Measurements from ENCODE around the gene SLC39A9.

Gene SLC39A9

DNA sequence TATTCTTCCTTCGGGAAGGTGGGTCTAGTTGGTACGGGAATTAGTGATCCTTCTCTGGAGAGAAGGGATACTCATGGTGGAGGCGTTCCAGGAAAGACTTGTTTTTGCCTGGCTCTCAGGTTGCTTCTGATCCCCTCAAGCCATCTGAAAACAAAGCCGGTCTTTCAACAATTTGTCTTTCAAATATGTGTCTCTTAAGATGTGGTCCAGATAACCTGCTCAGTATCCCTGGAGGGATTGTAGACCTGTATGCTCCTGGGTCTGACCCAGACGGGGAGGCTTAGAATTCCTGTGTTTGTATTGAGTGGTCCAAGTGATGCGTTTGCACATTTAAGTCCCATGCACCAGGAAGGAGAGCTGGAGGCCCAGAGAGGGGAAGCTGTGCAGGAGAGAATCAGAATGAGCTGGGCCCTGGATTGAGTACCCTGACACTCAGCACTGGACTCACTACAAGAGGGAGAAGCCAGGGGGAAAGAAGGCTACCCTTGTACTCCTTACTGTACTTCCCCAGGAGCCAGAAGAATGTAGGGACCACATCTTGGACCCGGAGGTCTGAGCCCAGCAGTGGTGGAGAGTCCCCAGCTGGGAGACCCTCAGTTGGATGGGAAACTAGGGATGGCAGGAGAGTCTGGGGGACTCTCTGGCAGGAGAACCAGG, 40.8 kb upstream of the SLC39A9 start:
- H3K4me1 ChIP-seq (ENCODE audit: control insufficient read depth, insufficient read depth, low read length), result peaks cover 10% of the 10 kb centered on the region
- no peaks in the 10 kb centered on the region for H3K36me3 ChIP-seq (ENCODE audit: insufficient read depth, low read length)
- H3K27me3 ChIP-seq (ENCODE audit: control insufficient read depth, insufficient read depth, low read length), result peaks cover 6% of the 10 kb centered on the region
- no peak overlapping the region for H3K4me2 ChIP-seq (ENCODE audit: low read length)
- no peaks in the 10 kb centered on the region for H3K9me3 ChIP-seq (replicated peaks; ENCODE audit: low read length)
- H3K9ac ChIP-seq (ENCODE audit: low read depth, low read length), result no peak overlapping the region
- H3K4me3 ChIP-seq (ENCODE audit: low read length), result no peak overlapping the region

DNA sequence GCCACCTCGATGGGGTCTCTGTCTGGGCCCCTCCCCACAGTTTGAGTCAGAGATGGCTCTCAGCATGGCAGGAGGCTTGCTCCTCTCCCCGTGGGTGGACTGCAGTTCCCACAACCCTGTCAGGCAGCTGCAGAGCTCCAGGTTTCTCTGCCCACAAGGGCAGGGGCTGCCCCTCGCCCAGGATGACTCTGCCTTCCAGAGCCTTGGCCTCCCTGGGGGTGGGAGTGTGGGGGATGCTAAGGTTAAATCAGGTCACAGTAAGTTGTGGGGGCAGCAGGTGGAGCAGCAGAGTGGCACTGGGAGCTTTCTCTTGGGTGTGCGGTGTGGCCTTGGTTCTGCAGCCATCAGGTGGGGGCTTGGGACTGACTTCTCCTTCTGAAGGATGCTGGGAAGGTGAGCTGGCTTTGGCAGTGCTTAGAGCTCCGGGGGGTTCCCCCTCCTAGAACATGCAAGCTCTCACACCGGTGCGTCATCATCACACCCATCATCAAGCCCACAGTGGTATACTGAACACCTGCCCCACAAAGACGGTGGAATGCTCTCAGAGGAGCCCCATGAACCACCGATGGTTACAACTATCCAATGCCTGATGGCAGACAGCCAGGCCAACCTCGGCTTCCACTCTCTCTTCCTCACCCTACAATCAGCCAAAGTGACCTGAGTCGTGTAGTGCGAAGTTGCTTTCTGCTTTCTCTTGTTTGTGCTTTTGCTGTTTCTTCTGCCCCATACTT, 40.1 kb upstream of the SLC39A9 start:
- peaks cover under 1% of the 10 kb centered on the region for H3K27me3 ChIP-seq (ENCODE audit: control insufficient read depth, insufficient read depth, low read length)
- no peaks in the 10 kb centered on the region for H3K36me3 ChIP-seq (ENCODE audit: insufficient read depth, low read length)
- H3K4me2 ChIP-seq (ENCODE audit: low read length), result no peak overlapping the region
- H3K9ac ChIP-seq (ENCODE audit: low read depth, low read length), result no peak overlapping the region
- no peak overlapping the region for H3K4me3 ChIP-seq (ENCODE audit: low read length)
- no peaks in the 10 kb centered on the region for H3K9me3 ChIP-seq (replicated peaks; ENCODE audit: low read length)
- peaks cover 10% of the 10 kb centered on the region for H3K4me1 ChIP-seq (ENCODE audit: control insufficient read depth, insufficient read depth, low read length)

DNA sequence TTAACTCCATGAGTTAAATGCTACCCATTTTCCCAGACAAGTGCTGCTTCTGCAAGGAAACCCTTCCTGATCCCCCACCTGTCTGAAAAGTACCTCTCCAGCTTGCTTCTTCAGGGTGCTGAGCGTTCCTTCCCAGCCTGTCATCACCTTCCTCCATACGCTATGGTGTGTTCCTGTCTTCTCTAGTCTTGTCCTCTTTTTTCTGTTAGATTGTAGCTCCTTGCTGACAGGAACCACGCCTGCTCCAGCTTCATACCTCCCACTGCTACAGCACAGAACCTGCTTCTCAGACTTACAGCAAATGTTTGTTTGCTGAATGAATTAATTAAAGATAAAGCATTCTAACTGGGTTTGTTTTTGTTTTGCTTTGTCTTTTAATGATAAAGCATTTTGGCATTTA, 39.5 kb upstream of the SLC39A9 start:
- H3K4me2 ChIP-seq (ENCODE audit: low read length), result no peak overlapping the region
- no peaks in the 10 kb centered on the region for H3K27me3 ChIP-seq (ENCODE audit: control insufficient read depth, insufficient read depth, low read length)
- no peak overlapping the region for H3K4me3 ChIP-seq (ENCODE audit: low read length)
- no peaks in the 10 kb centered on the region for H3K9me3 ChIP-seq (replicated peaks; ENCODE audit: low read length)
- H3K36me3 ChIP-seq (ENCODE audit: insufficient read depth, low read length), result no peaks in the 10 kb centered on the region
- H3K9ac ChIP-seq (ENCODE audit: low read depth, low read length), result no peak overlapping the region
- peaks cover 10% of the 10 kb centered on the region for H3K4me1 ChIP-seq (ENCODE audit: control insufficient read depth, insufficient read depth, low read length)

DNA sequence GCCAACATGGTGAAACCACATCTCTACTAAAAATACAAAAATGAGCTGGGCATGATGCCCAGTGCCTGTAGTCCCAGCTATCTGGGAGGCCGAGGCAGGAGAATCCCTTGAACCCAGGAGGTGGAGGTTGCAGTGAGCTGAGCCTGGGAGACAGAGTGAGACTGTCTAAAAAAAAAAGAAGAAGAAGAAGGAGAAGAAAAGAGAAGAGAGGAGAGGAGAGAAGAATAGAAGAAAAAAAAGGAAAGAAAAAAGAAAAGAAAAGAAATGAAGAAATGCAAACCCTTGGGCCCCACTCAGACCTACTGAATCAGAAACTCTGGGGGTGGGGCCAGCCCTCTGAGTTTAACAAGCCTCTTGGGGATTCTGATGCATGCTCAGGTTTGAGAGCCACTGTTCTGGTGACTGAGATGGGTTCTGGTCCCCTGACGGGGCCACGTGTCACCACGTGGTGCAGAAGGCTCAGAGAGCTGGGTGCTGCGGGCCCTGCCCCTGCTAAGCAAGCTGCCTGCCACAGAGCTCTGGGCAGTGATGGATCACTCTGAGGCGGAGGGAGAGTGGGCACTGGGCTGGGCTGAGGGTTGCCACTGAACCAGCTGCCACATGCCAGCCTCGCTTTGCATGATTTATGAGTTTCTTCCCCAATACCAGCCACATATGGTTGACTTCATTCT, 37.9 kb upstream of the SLC39A9 start:
- Histone ChIP-seq H3K4me1 (ENCODE audit: control insufficient read depth, insufficient read depth, low read length) (peaks cover 7% of the 10 kb centered on the region), H3K9me3 (replicated peaks; ENCODE audit: low read length) (no peaks in the 10 kb centered on the region), H3K36me3 (ENCODE audit: insufficient read depth, low read length) (no peaks in the 10 kb centered on the region), H3K9ac (ENCODE audit: low read depth, low read length) (no peak overlapping the region), H3K27me3 (ENCODE audit: control insufficient read depth, insufficient read depth, low read length) (no peaks in the 10 kb centered on the region), H3K4me2 (ENCODE audit: low read length) (no peak overlapping the region), H3K4me3 (ENCODE audit: low read length) (no peak overlapping the region)

DNA sequence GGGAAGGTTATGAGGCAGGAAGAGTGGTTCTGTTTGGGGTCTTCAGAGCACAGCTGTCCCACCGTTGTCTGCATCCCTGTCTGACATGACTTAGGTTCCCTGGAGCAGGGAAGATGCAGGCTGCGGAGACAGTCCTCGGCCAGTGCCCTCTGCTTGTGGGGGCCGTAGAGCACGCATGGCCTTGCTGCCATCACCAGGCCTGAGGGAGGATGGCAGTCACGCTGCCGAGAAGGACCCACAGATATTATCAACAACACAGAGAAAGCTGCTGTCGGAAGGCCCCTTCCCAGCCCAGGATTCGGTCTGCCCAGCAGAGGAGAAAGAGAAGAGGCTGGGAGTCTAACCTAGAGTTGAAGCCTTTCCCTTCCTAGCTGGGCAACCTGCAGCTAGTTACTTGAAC, 35.4 kb upstream of the SLC39A9 start:
- Histone ChIP-seq H3K4me3 (ENCODE audit: low read length) (no peak overlapping the region), H3K4me2 (ENCODE audit: low read length) (no peak overlapping the region), H3K4me1 (ENCODE audit: control insufficient read depth, insufficient read depth, low read length) (no peaks in the 10 kb centered on the region), H3K9me3 (replicated peaks; ENCODE audit: low read length) (no peaks in the 10 kb centered on the region), H3K27me3 (ENCODE audit: control insufficient read depth, insufficient read depth, low read length) (no peaks in the 10 kb centered on the region), H3K36me3 (ENCODE audit: insufficient read depth, low read length) (no peaks in the 10 kb centered on the region), H3K9ac (ENCODE audit: low read depth, low read length) (no peak overlapping the region)

DNA sequence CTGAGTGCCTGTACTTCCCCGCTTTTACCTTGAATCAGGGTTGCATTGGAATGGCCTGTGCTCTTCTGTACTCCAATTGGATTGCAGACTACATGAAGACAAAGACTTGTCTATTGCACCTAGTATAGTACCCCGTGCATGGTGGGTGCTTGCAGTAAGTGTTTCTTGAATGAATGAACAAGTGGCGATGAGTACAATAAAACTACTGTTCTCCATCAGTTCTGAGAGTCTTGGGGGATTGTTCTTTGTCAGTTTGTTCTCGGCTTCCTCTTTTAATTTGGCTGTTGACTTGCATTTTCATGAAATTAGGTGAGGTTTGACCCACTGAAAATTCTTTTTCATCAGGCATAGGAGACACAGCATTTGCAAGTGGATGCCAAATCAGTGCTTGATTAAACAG, 34.5 kb upstream of the SLC39A9 start:
- no peak overlapping the region for H3K4me2 ChIP-seq (ENCODE audit: low read length)
- no peaks in the 10 kb centered on the region for H3K36me3 ChIP-seq (ENCODE audit: insufficient read depth, low read length)
- H3K27me3 ChIP-seq (ENCODE audit: control insufficient read depth, insufficient read depth, low read length), result no peaks in the 10 kb centered on the region
- no peak overlapping the region for H3K4me3 ChIP-seq (ENCODE audit: low read length)
- no peaks in the 10 kb centered on the region for H3K4me1 ChIP-seq (ENCODE audit: control insufficient read depth, insufficient read depth, low read length)
- no peaks in the 10 kb centered on the region for H3K9me3 ChIP-seq (replicated peaks; ENCODE audit: low read length)
- no peak overlapping the region for H3K9ac ChIP-seq (ENCODE audit: low read depth, low read length)

DNA sequence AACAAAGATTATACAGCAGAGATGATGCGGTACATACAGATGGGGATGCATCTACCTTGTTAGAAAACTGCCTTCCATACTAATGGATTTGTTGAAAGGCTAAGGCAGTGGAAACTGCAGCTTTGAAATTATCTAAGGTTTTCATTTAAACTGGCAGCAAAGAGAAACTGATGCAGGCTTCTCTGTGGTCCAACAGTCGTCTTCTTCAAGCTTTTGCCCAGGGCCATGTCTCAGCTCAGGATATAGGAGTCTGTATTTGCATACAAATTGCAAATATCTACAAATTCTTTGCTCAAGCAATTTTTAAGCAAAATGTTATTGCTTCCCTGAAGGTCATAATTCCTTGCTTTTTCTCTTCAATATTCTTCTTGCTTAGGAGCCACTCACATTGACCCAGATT, 34.1 kb upstream of the SLC39A9 start:
- Histone ChIP-seq H3K4me2 (ENCODE audit: low read length) (no peak overlapping the region), H3K36me3 (ENCODE audit: insufficient read depth, low read length) (no peaks in the 10 kb centered on the region), H3K9me3 (replicated peaks; ENCODE audit: low read length) (no peaks in the 10 kb centered on the region), H3K4me1 (ENCODE audit: control insufficient read depth, insufficient read depth, low read length) (no peaks in the 10 kb centered on the region), H3K9ac (ENCODE audit: low read depth, low read length) (no peak overlapping the region), H3K27me3 (ENCODE audit: control insufficient read depth, insufficient read depth, low read length) (no peaks in the 10 kb centered on the region), H3K4me3 (ENCODE audit: low read length) (no peak overlapping the region)

DNA sequence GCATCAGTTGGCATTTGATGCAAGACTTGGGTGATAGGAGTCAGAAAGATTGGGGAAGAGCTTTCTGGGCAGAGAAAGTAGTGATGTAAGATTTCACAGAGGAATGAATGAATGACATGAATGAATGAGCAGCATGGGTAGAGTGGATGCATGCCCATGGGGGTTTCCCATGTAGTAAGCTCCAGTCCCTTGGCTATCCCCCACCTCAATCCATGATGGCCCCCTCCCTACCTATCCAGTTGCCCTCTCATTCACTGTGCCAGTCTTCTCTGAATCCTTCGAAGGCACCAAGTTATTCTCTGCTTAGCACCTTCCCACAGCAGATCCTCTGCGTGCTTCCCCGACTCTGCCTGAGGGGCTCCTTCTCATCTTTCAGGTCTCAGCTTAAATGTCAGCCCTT, 32.4 kb upstream of the SLC39A9 start:
- no peaks in the 10 kb centered on the region for H3K27me3 ChIP-seq (ENCODE audit: control insufficient read depth, insufficient read depth, low read length)
- H3K4me3 ChIP-seq (ENCODE audit: low read length), result no peak overlapping the region
- H3K9me3 ChIP-seq (replicated peaks; ENCODE audit: low read length), result no peaks in the 10 kb centered on the region
- no peaks in the 10 kb centered on the region for H3K36me3 ChIP-seq (ENCODE audit: insufficient read depth, low read length)
- no peak overlapping the region for H3K4me2 ChIP-seq (ENCODE audit: low read length)
- H3K4me1 ChIP-seq (ENCODE audit: control insufficient read depth, insufficient read depth, low read length), result no peaks in the 10 kb centered on the region
- no peak overlapping the region for H3K9ac ChIP-seq (ENCODE audit: low read depth, low read length)

DNA sequence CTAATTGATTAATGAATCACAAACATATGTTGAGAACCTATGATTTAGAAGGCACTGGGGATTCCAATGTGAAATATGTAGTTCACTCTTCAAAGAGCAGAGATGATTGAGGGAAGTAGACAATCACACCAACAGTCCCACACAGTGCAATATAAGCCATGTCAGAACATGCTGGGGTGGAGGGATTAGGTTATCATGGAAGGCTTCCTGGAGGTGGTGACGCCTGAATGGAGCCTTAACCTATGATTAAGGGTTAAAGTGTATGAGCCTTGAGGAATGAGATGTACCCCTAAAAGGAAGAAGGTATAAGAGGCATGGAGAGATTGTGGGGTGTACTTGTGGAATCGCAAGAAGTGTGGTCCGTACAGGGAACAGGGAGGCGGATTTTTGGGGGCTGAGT, 31.7 kb upstream of the SLC39A9 start:
- no peak overlapping the region for H3K9ac ChIP-seq (ENCODE audit: low read depth, low read length)
- H3K4me2 ChIP-seq (ENCODE audit: low read length), result no peak overlapping the region
- H3K9me3 ChIP-seq (replicated peaks; ENCODE audit: low read length), result no peaks in the 10 kb centered on the region
- no peaks in the 10 kb centered on the region for H3K36me3 ChIP-seq (ENCODE audit: insufficient read depth, low read length)
- H3K4me3 ChIP-seq (ENCODE audit: low read length), result no peak overlapping the region
- no peaks in the 10 kb centered on the region for H3K4me1 ChIP-seq (ENCODE audit: control insufficient read depth, insufficient read depth, low read length)
- no peaks in the 10 kb centered on the region for H3K27me3 ChIP-seq (ENCODE audit: control insufficient read depth, insufficient read depth, low read length)

DNA sequence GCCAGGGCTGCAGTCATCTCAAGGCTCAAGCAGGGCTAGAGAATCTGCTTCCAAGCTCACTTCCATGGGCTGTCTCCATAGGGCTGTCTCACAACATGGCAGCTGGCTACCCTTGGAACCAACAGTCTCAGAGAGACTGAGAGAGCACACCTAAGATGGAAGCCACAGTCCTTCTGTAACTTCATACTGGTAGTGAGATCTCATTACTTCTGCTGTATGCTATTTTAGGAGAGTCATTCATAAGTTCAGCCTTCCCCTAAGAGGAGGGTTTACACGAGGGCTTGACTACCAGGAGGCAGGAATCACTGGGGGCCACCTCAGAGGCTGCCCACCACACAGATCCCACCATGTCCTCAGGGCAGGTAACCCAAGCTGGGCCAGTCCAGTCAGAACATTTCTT, 30.1 kb upstream of the SLC39A9 start:
- H3K9ac ChIP-seq (ENCODE audit: low read depth, low read length), result no peak overlapping the region
- H3K9me3 ChIP-seq (replicated peaks; ENCODE audit: low read length), result no peaks in the 10 kb centered on the region
- H3K4me2 ChIP-seq (ENCODE audit: low read length), result no peak overlapping the region
- H3K4me3 ChIP-seq (ENCODE audit: low read length), result no peak overlapping the region
- no peaks in the 10 kb centered on the region for H3K4me1 ChIP-seq (ENCODE audit: control insufficient read depth, insufficient read depth, low read length)
- H3K36me3 ChIP-seq (ENCODE audit: insufficient read depth, low read length), result peaks cover 3% of the 10 kb centered on the region
- no peaks in the 10 kb centered on the region for H3K27me3 ChIP-seq (ENCODE audit: control insufficient read depth, insufficient read depth, low read length)

DNA sequence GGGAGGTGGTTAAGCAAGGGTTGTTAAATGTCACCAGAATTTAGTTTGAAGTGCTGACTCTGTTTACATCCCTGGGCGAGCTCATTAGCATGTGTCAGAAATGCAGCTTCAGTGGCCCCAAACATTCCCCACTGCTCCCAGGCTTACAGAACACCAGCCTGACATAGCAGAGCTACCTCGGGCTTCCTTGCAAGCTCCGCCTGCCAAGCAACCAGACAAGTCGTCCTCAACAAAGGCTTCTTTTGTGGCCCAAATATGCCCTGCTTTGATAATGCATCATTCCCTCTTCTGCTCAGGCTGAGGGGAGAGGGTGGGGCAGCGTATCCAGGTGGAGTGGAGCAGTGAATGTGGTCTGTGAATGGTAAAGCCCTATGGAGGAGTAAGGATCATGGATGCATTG, 28.4 kb upstream of the SLC39A9 start:
- Histone ChIP-seq H3K4me2 (ENCODE audit: low read length) (no peak overlapping the region), H3K36me3 (ENCODE audit: insufficient read depth, low read length) (peaks cover 3% of the 10 kb centered on the region), H3K27me3 (ENCODE audit: control insufficient read depth, insufficient read depth, low read length) (no peaks in the 10 kb centered on the region)

More for the DNA sequence above, 28.4 kb upstream of the SLC39A9 start:
- no peaks in the 10 kb centered on the region for H3K4me1 ChIP-seq (ENCODE audit: control insufficient read depth, insufficient read depth, low read length)
- no peak overlapping the region for H3K4me3 ChIP-seq (ENCODE audit: low read length)
- no peak overlapping the region for H3K9ac ChIP-seq (ENCODE audit: low read depth, low read length)
- H3K9me3 ChIP-seq (replicated peaks; ENCODE audit: low read length), result peaks cover 1% of the 10 kb centered on the region

All from skeletal muscle satellite cell (primary cell).